ENCODE results near the gene PDIA3. TPM values are rescaled to one million over a fixed set of nuclear protein-coding genes. Genes with fewer than 3 reads are reported as not detected.

PDIA3 gene
- 192 and 247 TPM in 2 replicates for total RNA-seq

DNA sequence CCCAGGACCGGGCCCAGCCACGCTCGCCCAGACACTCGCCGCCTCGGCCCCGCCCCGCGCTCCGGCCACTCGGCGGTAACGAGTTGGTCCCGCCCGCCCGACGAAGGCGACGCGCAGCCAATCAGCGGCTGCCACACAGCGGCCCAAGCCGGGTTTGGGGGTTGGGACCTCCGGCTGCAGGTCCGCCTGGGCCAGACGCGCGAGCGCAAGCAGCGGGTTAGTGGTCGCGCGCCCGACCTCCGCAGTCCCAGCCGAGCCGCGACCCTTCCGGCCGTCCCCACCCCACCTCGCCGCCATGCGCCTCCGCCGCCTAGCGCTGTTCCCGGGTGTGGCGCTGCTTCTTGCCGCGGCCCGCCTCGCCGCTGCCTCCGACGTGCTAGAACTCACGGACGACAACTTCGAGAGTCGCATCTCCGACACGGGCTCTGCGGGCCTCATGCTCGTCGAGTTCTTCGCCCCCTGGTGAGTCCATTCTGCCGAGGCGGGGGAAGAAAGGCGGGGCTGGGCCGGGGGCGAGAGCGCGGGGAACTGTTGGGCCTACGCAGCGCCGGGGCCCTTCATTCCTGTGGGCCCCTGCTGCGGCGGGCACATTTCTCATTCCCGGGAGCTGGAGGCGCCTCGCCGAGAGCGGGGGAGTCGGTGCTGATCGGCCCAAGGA, at the start of gene PDIA3:
Gene PDIA3 (plus strand): TSS at position 194 of the 658 bp plus-strand sequence. CDS start 102 bp downstream, at position 296.

DNA sequence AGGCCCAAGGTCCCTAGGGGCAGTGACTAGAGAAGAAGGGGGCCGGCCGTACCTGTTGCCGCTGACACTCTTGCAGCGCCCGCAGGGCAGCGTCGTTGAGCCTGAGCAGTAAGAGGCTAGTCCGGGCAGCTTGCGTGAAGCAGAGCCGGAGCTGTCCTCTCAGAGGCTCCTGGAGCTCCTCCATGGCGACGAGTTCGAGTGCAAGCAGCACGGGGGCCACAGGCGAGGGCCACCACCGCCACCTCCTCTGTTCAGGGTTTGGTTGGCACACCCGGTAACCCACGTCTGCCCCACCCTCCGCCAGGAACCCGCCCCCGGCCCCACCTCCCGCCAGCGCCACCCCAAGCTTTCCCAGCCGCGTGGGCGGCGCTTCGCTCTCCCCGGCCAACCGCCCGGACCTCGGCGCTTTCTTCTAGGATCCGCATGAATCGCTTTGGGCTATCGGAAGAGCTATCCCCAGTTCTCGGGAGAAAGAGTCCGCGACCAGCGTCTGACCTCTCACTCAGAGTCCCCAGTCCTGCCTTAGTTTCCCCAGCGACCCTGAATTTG, 30.6 kb downstream of the PDIA3 start, which contains the start of gene ELL3:
Gene ELL3 (minus strand): TSS at position 249 of the 549 bp plus-strand sequence. CDS start 65 bp downstream, at position 184.

GRCh38 chr15:43791993-43792760, 45.9 kb downstream of the PDIA3 start, which contains the start of gene SERF2:
SERF2 (plus strand) TSS chr15:43792320; CDS start chr15:43792377, 57 bp downstream.

DNA sequence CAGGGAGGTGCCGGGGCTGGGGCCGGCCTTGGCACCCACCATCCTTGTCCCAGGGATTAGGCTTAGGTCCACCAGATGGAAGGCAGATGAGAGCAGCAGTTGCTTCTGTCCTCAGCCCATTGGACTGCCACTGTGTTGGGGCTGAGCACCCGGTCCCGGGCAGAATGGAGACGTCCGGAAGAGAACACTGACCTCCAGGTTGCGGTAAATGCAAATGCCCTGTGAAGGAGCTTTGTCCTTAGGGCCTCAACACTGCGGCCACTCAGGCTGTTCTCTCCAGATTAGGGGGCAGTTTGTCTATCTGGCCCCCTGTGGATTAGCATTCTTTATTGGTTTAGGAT, 53.7 kb downstream of the PDIA3 start, which contains the start of gene SERINC4:
Gene SERINC4 (minus strand): TSS at position 276 of the 341 bp plus-strand sequence. CDS start 234 bp downstream, at position 42.

GRCh38 chr15:43800286-43801141, 54.3 kb downstream of the PDIA3 start, which contains the start of gene HYPK:
HYPK (plus strand) TSS chr15:43800599; CDS start chr15:43800623, 24 bp downstream.

Other genes with a start within 250 kb of the PDIA3 start
- gene MAP1A, start 228.8 kb upstream of the PDIA3 start, total RNA-seq, result 150 and 180 TPM in 2 replicates
- 21.1 and 25.8 TPM in 2 replicates for gene PPIP5K1, start 156.2 kb upstream of the PDIA3 start, total RNA-seq
- not detected in 2 replicates for gene CKMT1B, start 152.4 kb upstream of the PDIA3 start, total RNA-seq
- 0.17 TPM in 1 of 2 replicates, not detected in the other for gene STRC, start 127.6 kb upstream of the PDIA3 start, total RNA-seq
- 0.50 and 3.1 TPM in 2 replicates for gene CATSPER2, start 97.6 kb upstream of the PDIA3 start, total RNA-seq
- gene CKMT1A, start 52.6 kb upstream of the PDIA3 start, total RNA-seq, result not detected in 2 replicates
- 3.3 and 7.4 TPM in 2 replicates for gene ELL3, start 30.5 kb downstream of the PDIA3 start, total RNA-seq
- 593 and 934 TPM in 2 replicates for gene SERF2, start 45.9 kb downstream of the PDIA3 start, total RNA-seq
- gene SERINC4, start 53.8 kb downstream of the PDIA3 start, total RNA-seq, result 0.15 TPM in 1 of 2 replicates, not detected in the other
- gene HYPK, start 54.2 kb downstream of the PDIA3 start, total RNA-seq, result 5.1 and 7.9 TPM in 2 replicates
- 27.6 and 31.1 TPM in 2 replicates for gene MFAP1, start 78.3 kb downstream of the PDIA3 start, total RNA-seq
- gene WDR76, start 80.6 kb downstream of the PDIA3 start, total RNA-seq, result 4.1 and 24.7 TPM in 2 replicates